CD8-positive, alpha-beta memory T cell (primary cell): ENCODE results near the gene TAOK1. TPM values are rescaled to one million over a fixed set of nuclear protein-coding genes. Genes with fewer than 3 reads are reported as not detected.

Experiments used
- CTCF ChIA-PET: fragments of 350-600 bp; sonication (Branson Sonifier 250); formaldehyde crosslinking; loops from one replicate; lab custom pipeline; 2021; ENCODE audit warnings: antibody characterized with exemption; lab: Charles Lee
- POLR2A ChIA-PET: fragments of 350-600 bp; sonication (Branson Sonifier 250); formaldehyde crosslinking; loops from one replicate; lab custom pipeline; 2021; ENCODE audit warnings: antibody characterized with exemption; lab: Charles Lee
- DNase-seq, 5 donors: peaks; one replicate each; pipeline versions ENCODE4 v3.0.0 to v3.0.0-alpha.2; 2020 to 2022; ENCODE audit warnings: mixed read lengths in 1 of 5
- H3K27ac ChIP-seq: one replicate; pipeline ENCODE4 v1.7.0; 2013; ENCODE audit warnings: low read depth, mild to moderate bottlenecking, low read length, moderate library complexity
- H3K27me3 ChIP-seq: 2 replicates; pipeline ENCODE4 v1.7.0; 2013; ENCODE audit warnings: low read length, mild to moderate bottlenecking; ENCODE audit not compliant: insufficient read depth, poor library complexity, severe bottlenecking
- H3K36me3 ChIP-seq: 2 replicates; pipeline ENCODE4 v1.7.0; 2013; ENCODE audit warnings: mild to moderate bottlenecking, low read length, moderate library complexity; ENCODE audit not compliant: insufficient read depth
- H3K4me1 ChIP-seq: 2 replicates; pipeline ENCODE4 v1.7.0; 2013; ENCODE audit warnings: mild to moderate bottlenecking, low read length, moderate library complexity; ENCODE audit not compliant: insufficient read depth
- H3K4me3 ChIP-seq: 2 replicates; pipeline ENCODE4 v1.7.0; 2013; ENCODE audit warnings: mild to moderate bottlenecking, low read length
- H3K9me3 ChIP-seq: 2 replicates; pipeline ENCODE4 v1.7.0; 2013; ENCODE audit warnings: mild to moderate bottlenecking, low read length
- H3K27ac Mint-ChIP-seq, 8 donors: one replicate each; pipeline ENCODE4 v1.8.0; 2020 to 2021; ENCODE audit warnings: mixed read lengths in 8 of 8, mild to moderate bottlenecking in 6 of 8, inconsistent platforms in 3 of 8, moderate library complexity in 3 of 8
- H3K27me3 Mint-ChIP-seq, 2 donors: one replicate each; pipeline ENCODE4 v1.8.0; 2020 to 2021; ENCODE audit warnings: mixed read lengths in 2 of 2, mild to moderate bottlenecking in 1 of 2, moderate library complexity in 1 of 2
- H3K36me3 Mint-ChIP-seq, 3 donors: one replicate each; pipeline ENCODE4 v1.8.0; 2020 to 2021; ENCODE audit warnings: mixed read lengths in 3 of 3, inconsistent platforms in 1 of 3, mild to moderate bottlenecking in 1 of 3
- H3K4me1 Mint-ChIP-seq, 3 donors: one replicate each; pipeline ENCODE4 v1.8.0; 2020 to 2021; ENCODE audit warnings: mixed read lengths in 3 of 3, inconsistent platforms in 1 of 3, mild to moderate bottlenecking in 1 of 3
- H3K4me3 Mint-ChIP-seq, 7 donors: one replicate each; pipeline ENCODE4 v1.8.0; 2020 to 2021; ENCODE audit warnings: mixed read lengths in 7 of 7, mild to moderate bottlenecking in 6 of 7, moderate library complexity in 4 of 7, inconsistent platforms in 2 of 7
- H3K9me3 Mint-ChIP-seq, 5 donors: one replicate each; pipeline ENCODE4 v1.8.0; 2020 to 2022; ENCODE audit warnings: mixed read lengths in 5 of 5, mild to moderate bottlenecking in 3 of 5, moderate library complexity in 2 of 5, inconsistent platforms in 1 of 5
- polyA plus RNA-seq: library from polyadenylated mRNA; unstranded; fragments of 300-500 nt; fragmentation: Illumina TruSeq; gene quantifications from one replicate; pipeline ENCODE4 v1.2.3, GENCODE V29; 2021
- total RNA-seq, 2 experiments: library from RNA; stranded (reverse); gene quantifications; one replicate each; pipeline ENCODE4 v1.2.3, GENCODE V29; 2021

TAOK1 gene
- total and polyA plus RNA-seq, 3 experiments from 2014 or later = 3.8 to 42.1 (median 41.9) TPM

DNA sequence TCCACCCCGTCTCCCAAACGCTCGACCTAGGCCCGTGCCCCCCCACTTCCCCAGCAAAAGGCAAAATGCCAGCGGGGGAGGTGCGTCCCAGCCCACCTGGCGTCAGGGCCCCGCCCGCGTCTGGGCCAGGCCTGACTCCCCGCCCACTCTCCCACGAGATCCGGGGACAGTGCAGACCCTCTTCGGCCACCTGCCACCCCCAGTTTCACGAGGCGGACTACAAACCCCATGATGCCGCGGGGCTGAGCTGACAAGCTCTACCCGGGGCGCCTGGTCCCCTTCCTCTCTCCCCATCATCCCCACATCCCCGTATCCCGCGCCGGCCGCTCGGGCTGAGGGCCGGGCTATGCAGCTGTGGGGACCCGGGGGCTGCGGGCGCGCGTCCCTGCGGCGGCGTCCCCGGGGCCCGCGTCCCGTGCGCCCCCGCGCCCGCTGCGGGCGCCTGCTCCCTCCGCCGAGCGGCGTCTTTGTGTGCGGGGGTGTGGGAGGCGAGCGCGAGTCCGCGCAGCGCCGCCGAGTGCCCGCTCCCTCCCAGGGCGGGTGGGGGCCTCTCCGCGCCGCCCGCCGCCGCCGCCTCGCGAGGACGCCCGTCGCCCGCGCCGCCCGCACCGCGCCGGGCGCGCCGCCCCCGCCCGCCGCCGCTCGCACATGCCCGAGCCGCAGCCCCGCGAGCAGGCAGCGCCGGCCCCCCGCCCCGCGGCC lies 202.8 kb downstream of the TAOK1 start, which contains the start of gene ANKRD13B:
Gene ANKRD13B, plus strand, starts transcription at position 283 of the 702 bp plus-strand sequence. CDS start 490 bp downstream, outside the sequence.
- no peaks in the 10 kb centered on the region for H3K9me3 ChIP-seq
- Mint-ChIP-seq H3K27me3 (no peaks in the 10 kb centered on the region), H3K9me3 (no peaks in the 10 kb centered on the region), H3K27ac (peak within 1 kb of the TSS in 7 of 8 donors; percentile 29 to 85 (median 51)), H3K36me3 (peaks cover 0 to 4% (median 1%) of the 10 kb centered on the region in 3 donors), H3K4me3 (peak within 1 kb of the TSS; percentile 76 to 90 (median 87)), H3K4me1 (peaks cover 32 to 45% (median 38%) of the 10 kb centered on the region in 3 donors)
- H3K4me1 ChIP-seq = peaks cover 45% of the 10 kb centered on the region
- DNase-seq = peak in 1 of 5 donors; percentile 25
- no peaks in the 10 kb centered on the region for H3K36me3 ChIP-seq
- POLR2A ChIA-PET = interaction anchor here (0.6 to 2.2 kb wide), 7 partner anchors 9 to 29 kb away, joined by 3 to 20 read pairs (median 8); partner anchors contain the start of genes CORO6 and TP53I13
- H3K4me3 ChIP-seq = peak within 1 kb of the TSS; percentile 43
- CTCF ChIA-PET = interaction anchor here (1.2 to 6.2 kb wide), 8 partner anchors 11 to 223 kb away, joined by 3 to 113 read pairs (median 16); partner anchors contain the start of genes ABHD15 and TP53I13
- no peak within 1 kb of the TSS for H3K27ac ChIP-seq
- no peaks in the 10 kb centered on the region for H3K27me3 ChIP-seq

DNA sequence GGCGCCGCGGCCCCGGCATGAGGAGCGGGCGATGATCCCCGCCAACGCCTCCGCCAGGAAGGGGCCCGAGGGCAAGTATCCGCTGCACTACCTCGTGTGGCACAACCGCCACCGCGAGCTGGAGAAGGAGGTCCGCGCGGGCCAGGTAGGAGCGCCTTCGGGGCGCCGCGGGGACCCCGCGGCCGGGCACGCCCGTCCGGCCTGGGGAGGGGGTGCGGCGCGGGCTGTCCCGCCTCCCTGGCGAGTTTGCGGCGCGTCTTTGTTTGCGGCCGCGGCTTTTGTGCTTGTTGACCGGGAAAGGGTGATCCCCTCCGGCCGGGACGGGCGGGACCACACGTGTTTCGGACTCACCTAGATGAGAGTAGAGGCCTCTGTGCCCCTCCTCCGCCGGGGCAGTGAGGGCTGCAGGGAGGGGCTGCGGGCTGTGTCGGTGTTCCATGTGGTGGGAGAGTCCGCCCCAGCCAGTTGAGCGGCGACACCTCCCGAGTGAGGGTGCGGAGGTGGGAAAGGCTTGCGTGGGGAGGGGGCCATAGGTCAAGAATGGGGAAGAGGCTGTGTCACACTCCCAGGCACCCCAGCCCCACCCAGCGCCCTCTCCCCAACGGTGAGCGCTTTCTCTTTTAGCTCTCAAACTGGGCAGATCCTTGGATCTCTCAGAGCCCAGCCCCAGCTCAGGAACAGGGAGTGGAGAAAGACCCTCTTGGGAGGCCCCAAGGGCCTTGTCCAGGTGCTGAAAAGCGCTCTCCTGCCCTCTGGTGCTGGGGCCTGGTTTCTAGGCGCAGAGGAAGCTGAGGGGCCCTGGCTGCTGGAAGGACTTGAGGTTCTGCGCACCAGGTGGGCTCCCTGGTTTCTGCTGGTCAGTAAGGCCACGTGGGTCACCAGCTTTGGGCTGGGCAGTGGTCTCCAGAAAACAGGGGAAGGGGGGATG lies 203.7 kb downstream of the TAOK1 start:
- Mint-ChIP-seq H3K36me3 (peaks cover 0 to 1% (median 0%) of the 10 kb centered on the region in 3 donors), H3K27ac (peak overlapping the region in 1 of 8 donors; percentile 47), H3K4me3 (peak overlapping the region; percentile 61 to 90 (median 74)), H3K27me3 (no peaks in the 10 kb centered on the region), H3K9me3 (no peaks in the 10 kb centered on the region), H3K4me1 (peaks cover 29 to 40% (median 34%) of the 10 kb centered on the region in 3 donors)
- DNase-seq = peak in 1 of 5 donors; percentile 36
- H3K36me3 ChIP-seq = no peaks in the 10 kb centered on the region
- ChIA-PET POLR2A (interaction anchor here (1.0 to 2.2 kb wide), 5 partner anchors 22 to 29 kb away, joined by 3 to 20 read pairs (median 9); partner anchors contain the start of genes CORO6 and TP53I13), CTCF (interaction anchor here (0.8 to 6.2 kb wide), 6 partner anchors 10 to 224 kb away, joined by 3 to 113 read pairs (median 22); no protein-coding TSS in a partner anchor)
- no peaks in the 10 kb centered on the region for H3K27me3 ChIP-seq
- no peak overlapping the region for H3K27ac ChIP-seq
- no peaks in the 10 kb centered on the region for H3K9me3 ChIP-seq
- H3K4me3 ChIP-seq = peak overlapping the region; percentile 43
- H3K4me1 ChIP-seq = peaks cover 39% of the 10 kb centered on the region

DNA sequence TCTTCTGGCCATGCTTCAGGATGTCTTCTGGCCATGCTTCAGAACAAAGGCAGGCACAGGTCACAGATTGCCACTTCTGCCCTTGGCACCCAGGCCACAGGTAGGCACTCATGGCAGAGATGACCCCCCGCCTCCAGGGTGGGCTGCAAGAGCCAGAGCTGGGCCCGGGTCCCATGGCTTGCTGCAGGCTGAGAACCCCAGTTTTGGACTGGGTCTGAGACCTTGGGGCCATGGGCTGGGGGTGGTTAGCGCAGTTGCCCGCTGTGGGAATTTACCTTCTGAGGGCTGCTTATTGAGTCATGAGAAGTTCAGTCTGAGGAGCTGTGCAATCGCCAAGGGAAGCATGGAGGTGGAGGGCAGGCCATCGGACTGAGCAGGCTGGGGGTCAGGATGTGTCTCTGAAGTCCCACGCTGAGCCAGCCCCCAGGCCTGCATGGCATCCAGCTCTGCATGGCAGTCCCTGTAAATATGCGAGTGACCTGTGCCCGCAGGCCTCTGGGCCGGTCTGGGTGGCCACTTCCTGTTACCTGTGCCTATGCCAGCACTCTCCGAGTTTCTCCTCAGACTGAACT lies 204.4 kb downstream of the TAOK1 start:
- H3K27ac ChIP-seq = no peak overlapping the region
- no peaks in the 10 kb centered on the region for H3K9me3 ChIP-seq
- CTCF ChIA-PET = interaction anchor here (0.8 to 6.2 kb wide), 4 partner anchors 9 to 21 kb away, joined by 3 to 113 read pairs (median 64); no protein-coding TSS in a partner anchor
- DNase-seq = no peak
- H3K27me3 ChIP-seq = no peaks in the 10 kb centered on the region
- Mint-ChIP-seq H3K9me3 (no peaks in the 10 kb centered on the region), H3K27me3 (no peaks in the 10 kb centered on the region), H3K4me3 (peak overlapping the region; percentile 61 to 90 (median 78)), H3K27ac (no peak overlapping the region), H3K36me3 (peaks cover 0 to 1% (median 0%) of the 10 kb centered on the region in 3 donors), H3K4me1 (peaks cover 29 to 40% (median 34%) of the 10 kb centered on the region in 3 donors)
- no peak overlapping the region for H3K4me3 ChIP-seq
- POLR2A ChIA-PET = interaction anchor here (1.0 kb wide), 1 partner anchor 22 kb away, joined by 3 read pairs; no protein-coding TSS in a partner anchor
- H3K4me1 ChIP-seq = peaks cover 39% of the 10 kb centered on the region
- no peaks in the 10 kb centered on the region for H3K36me3 ChIP-seq

DNA sequence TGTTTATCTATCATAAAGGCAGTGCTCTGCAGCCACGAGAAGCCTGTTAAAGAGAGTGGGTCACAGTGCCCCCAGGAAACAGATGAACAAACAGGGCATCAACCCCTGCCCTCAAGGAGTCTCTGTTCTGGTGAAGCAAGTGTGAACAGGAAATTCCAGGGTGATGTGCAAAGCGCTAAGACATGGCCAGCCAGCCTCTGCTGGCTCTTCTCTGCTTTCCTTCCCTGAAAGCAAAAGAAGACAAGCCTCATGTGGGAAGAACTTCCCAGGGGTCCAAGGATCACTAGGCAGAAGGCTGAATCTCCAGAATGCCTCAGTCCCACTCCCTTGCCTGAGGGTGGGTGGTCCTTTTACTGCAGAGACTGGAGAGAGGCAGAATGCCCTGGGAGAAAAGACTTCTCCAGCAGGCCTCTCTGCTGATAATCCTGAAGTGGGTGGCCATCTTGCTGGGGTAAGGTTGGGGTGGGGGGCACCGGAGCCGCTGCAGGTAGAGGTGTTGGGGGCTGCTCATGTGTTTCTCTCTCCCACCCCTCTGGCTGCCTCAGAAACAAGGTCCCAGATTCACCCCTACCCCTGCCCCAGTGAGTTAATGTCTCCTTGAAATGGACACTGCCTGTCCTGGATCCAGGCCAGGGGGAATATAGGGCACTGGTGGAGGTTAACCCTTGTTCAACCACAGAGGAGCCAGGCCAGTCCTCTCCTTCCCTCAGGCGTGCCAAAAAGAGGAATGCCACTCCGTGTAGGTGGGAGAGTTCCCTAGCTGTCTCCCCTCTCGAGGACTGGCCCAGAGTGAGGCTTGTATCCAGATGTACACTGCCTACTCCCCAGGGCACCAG lies 205.2 kb downstream of the TAOK1 start:
- Mint-ChIP-seq H3K4me3 (peak overlapping the region in 6 of 7 donors; percentile 34 to 81 (median 64)), H3K27ac (no peak overlapping the region), H3K9me3 (no peaks in the 10 kb centered on the region), H3K4me1 (peaks cover 24 to 34% (median 29%) of the 10 kb centered on the region in 3 donors), H3K27me3 (no peaks in the 10 kb centered on the region), H3K36me3 (no peaks in the 10 kb centered on the region)
- H3K36me3 ChIP-seq = no peaks in the 10 kb centered on the region
- ChIA-PET POLR2A (interaction anchor here (1.0 kb wide), 1 partner anchor 22 kb away, joined by 3 read pairs; no protein-coding TSS in a partner anchor), CTCF (interaction anchor here (1.9 to 6.2 kb wide), 4 partner anchors 18 to 22 kb away, joined by 7 to 113 read pairs (median 63); no protein-coding TSS in a partner anchor)
- no peak overlapping the region for H3K4me3 ChIP-seq
- H3K4me1 ChIP-seq = peaks cover 33% of the 10 kb centered on the region
- H3K27ac ChIP-seq = no peak overlapping the region
- no peak for DNase-seq
- no peaks in the 10 kb centered on the region for H3K27me3 ChIP-seq
- H3K9me3 ChIP-seq = no peaks in the 10 kb centered on the region

DNA sequence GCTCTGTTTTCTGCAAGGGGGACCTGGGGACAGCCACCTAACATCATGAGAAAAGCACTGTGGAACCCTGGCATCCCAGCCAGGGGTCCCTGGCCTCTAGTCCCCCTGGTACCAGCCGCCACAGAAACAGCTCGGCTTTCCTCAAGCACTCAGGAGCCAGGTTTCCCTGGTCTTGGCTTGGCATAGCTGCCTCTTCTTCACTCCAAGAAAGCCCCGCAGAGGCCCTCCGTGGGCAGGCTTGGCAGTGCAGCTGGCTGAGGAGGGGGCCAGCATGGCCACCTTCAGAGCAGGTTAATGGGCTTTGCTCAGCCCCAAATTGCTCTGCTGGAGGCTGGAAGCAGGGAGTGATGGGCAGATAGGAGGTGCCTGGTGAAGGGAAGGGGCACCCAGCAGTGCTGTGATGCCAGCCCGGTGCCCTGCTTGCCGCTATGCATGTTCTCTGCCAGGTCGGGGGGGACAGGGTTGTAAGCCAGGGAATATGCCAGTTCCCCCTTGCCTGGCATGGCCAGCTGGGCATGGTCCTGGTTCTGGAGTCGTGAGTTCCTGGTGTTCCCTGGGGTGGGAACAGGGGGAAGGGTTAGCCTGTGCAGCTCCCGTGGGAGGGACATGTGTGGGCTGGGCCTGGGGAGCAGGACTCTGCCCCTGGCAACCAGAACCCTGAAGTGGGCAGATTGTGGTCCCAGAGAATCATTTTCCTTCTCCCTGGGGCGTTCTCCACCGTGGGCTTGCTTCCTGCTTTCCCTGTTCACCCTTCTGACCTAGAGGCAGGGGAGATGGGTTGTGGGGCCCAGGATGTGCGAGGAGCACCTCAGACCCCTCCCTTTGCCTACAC lies 206.0 kb downstream of the TAOK1 start:
- no peak overlapping the region for H3K27ac ChIP-seq
- H3K36me3 Mint-ChIP-seq = no peaks in the 10 kb centered on the region
- no peaks in the 10 kb centered on the region for H3K27me3 ChIP-seq
- peaks cover 18 to 25% (median 23%) of the 10 kb centered on the region in 3 donors for H3K4me1 Mint-ChIP-seq
- no peaks in the 10 kb centered on the region for H3K36me3 ChIP-seq
- H3K4me3 Mint-ChIP-seq = no peak overlapping the region
- no peaks in the 10 kb centered on the region for H3K9me3 Mint-ChIP-seq
- H3K4me3 ChIP-seq = no peak overlapping the region
- DNase-seq = no peak
- H3K4me1 ChIP-seq = peaks cover 25% of the 10 kb centered on the region
- ChIA-PET POLR2A (interaction anchor here (0.9 kb wide), 1 partner anchor 19 kb away, joined by 3 read pairs; no protein-coding TSS in a partner anchor), CTCF (interaction anchor here (1.9 to 6.2 kb wide), 3 partner anchors 17 to 21 kb away, joined by 7 to 113 read pairs (median 18); no protein-coding TSS in a partner anchor)
- H3K27me3 Mint-ChIP-seq = no peaks in the 10 kb centered on the region
- no peaks in the 10 kb centered on the region for H3K9me3 ChIP-seq
- H3K27ac Mint-ChIP-seq = no peak overlapping the region

DNA sequence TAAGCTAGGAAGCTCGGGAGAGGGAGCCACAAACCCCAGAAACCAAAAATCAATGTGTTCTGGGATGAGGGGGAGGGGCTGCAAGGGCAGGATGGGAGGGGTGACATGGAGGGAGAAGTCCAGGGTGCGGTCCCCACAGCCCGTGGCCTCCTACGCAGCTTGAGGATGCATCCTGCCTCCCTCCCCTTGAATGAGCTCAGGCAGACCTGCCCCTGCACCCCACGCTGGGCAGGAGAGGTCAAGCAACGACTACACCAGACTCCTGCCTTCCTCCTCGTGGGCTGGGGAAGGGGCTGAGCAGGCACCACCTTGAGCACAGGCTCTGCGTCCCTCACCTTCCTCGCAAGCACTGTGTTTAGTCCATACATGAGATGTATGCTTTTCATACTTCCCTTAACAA lies 206.6 kb downstream of the TAOK1 start:
- no peak for DNase-seq
- CTCF ChIA-PET = interaction anchor here (1.9 to 3.5 kb wide), 2 partner anchors 16 to 21 kb away, joined by 7 to 18 read pairs; no protein-coding TSS in a partner anchor
- no peaks in the 10 kb centered on the region for H3K36me3 Mint-ChIP-seq
- Histone ChIP-seq H3K4me3 (no peak overlapping the region), H3K27ac (no peak overlapping the region), H3K4me1 (peaks cover 19% of the 10 kb centered on the region), H3K27me3 (no peaks in the 10 kb centered on the region), H3K36me3 (no peaks in the 10 kb centered on the region), H3K9me3 (no peaks in the 10 kb centered on the region)
- no peak overlapping the region for H3K27ac Mint-ChIP-seq
- POLR2A ChIA-PET = interaction anchor here (0.9 kb wide), 1 partner anchor 18 kb away, joined by 3 read pairs; no protein-coding TSS in a partner anchor
- H3K27me3 Mint-ChIP-seq = no peaks in the 10 kb centered on the region
- H3K9me3 Mint-ChIP-seq = no peaks in the 10 kb centered on the region
- peak overlapping the region in 2 of 7 donors; percentile 40 to 54 for H3K4me3 Mint-ChIP-seq
- H3K4me1 Mint-ChIP-seq = peaks cover 12 to 19% (median 16%) of the 10 kb centered on the region in 3 donors
